ENCODE results near the gene SMIM38. TPM values are rescaled to one million over a fixed set of nuclear protein-coding genes. Genes with fewer than 3 reads are reported as not detected.

The SMIM38 gene
- total RNA-seq, 1 donor = under 0.01 TPM

- Histone ChIP-seq H4K20me1 (ENCODE audit: insufficient read depth, low read length) (no peaks in the 10 kb centered on the region), H3K4me1 (ENCODE audit: insufficient read depth, low read length) (no peaks in the 10 kb centered on the region), H3K27me3 (ENCODE audit: insufficient read depth, low read length) (peaks cover 8% of the 10 kb centered on the region), H3K4me3 (ENCODE audit: insufficient read depth, low read length) (no peak overlapping the region), H3K27ac (ENCODE audit: low read depth, low read length) (no peak overlapping the region), H3K4me2 (ENCODE audit: insufficient read depth, low read length) (no peak overlapping the region), H2AFZ (ENCODE audit: low read length) (no peak overlapping the region), H3K36me3 (ENCODE audit: insufficient read depth, low read length) (no peaks in the 10 kb centered on the region), H3K79me2 (ENCODE audit: insufficient read depth, low read length) (no peaks in the 10 kb centered on the region), H3K9me3 (ENCODE audit: low read depth, low read length) (peaks cover 4% of the 10 kb centered on the region)
- DNase-seq (ENCODE audit: insufficient read length, low spot score, missing footprints) = peak; percentile 71
- TF ChIP-seq CTCF (IDR thresholded peaks at IDR 0.05; ENCODE audit: extremely low read depth, low read depth, low read length) = no peak
Measured at GRCh38 chr11:69190796-69191536, 35.2 kb downstream of the SMIM38 start.

GRCh38 chr11:69192301-69192721, 36.6 kb downstream of the SMIM38 start:
- no peak for TF ChIP-seq CTCF (IDR thresholded peaks at IDR 0.05; ENCODE audit: extremely low read depth, low read depth, low read length)
- Histone ChIP-seq H4K20me1 (ENCODE audit: insufficient read depth, low read length) (no peaks in the 10 kb centered on the region), H3K36me3 (ENCODE audit: insufficient read depth, low read length) (no peaks in the 10 kb centered on the region), H3K4me2 (ENCODE audit: insufficient read depth, low read length) (no peak overlapping the region), H3K27me3 (ENCODE audit: insufficient read depth, low read length) (peaks cover 2% of the 10 kb centered on the region), H2AFZ (ENCODE audit: low read length) (no peak overlapping the region), H3K9me3 (ENCODE audit: low read depth, low read length) (peaks cover 4% of the 10 kb centered on the region), H3K4me1 (ENCODE audit: insufficient read depth, low read length) (no peaks in the 10 kb centered on the region), H3K79me2 (ENCODE audit: insufficient read depth, low read length) (no peaks in the 10 kb centered on the region), H3K27ac (ENCODE audit: low read depth, low read length) (no peak overlapping the region), H3K4me3 (ENCODE audit: insufficient read depth, low read length) (no peak overlapping the region)
- peak; percentile 39 for DNase-seq (ENCODE audit: insufficient read length, low spot score, missing footprints)

GRCh38 chr11:69193151-69193550, 37.4 kb downstream of the SMIM38 start:
- Histone ChIP-seq H3K4me1 (ENCODE audit: insufficient read depth, low read length) (no peaks in the 10 kb centered on the region), H2AFZ (ENCODE audit: low read length) (no peak overlapping the region), H3K27ac (ENCODE audit: low read depth, low read length) (no peak overlapping the region), H3K27me3 (ENCODE audit: insufficient read depth, low read length) (peaks cover 9% of the 10 kb centered on the region), H3K4me2 (ENCODE audit: insufficient read depth, low read length) (no peak overlapping the region), H3K36me3 (ENCODE audit: insufficient read depth, low read length) (no peaks in the 10 kb centered on the region), H3K79me2 (ENCODE audit: insufficient read depth, low read length) (no peaks in the 10 kb centered on the region), H3K9me3 (ENCODE audit: low read depth, low read length) (no peaks in the 10 kb centered on the region), H4K20me1 (ENCODE audit: insufficient read depth, low read length) (no peaks in the 10 kb centered on the region), H3K4me3 (ENCODE audit: insufficient read depth, low read length) (no peak overlapping the region)
- TF ChIP-seq CTCF (IDR thresholded peaks at IDR 0.05; ENCODE audit: extremely low read depth, low read depth, low read length) = no peak
- DNase-seq (ENCODE audit: insufficient read length, low spot score, missing footprints) = peak; percentile 10

GRCh38 chr11:69193629-69194028, 37.9 kb downstream of the SMIM38 start:
- DNase-seq (ENCODE audit: insufficient read length, low spot score, missing footprints) = peak; percentile 18
- Histone ChIP-seq H4K20me1 (ENCODE audit: insufficient read depth, low read length) (no peaks in the 10 kb centered on the region), H3K4me3 (ENCODE audit: insufficient read depth, low read length) (no peak overlapping the region), H3K79me2 (ENCODE audit: insufficient read depth, low read length) (no peaks in the 10 kb centered on the region), H3K4me1 (ENCODE audit: insufficient read depth, low read length) (no peaks in the 10 kb centered on the region), H3K27me3 (ENCODE audit: insufficient read depth, low read length) (peaks cover 13% of the 10 kb centered on the region), H3K36me3 (ENCODE audit: insufficient read depth, low read length) (no peaks in the 10 kb centered on the region), H3K9me3 (ENCODE audit: low read depth, low read length) (no peaks in the 10 kb centered on the region), H3K4me2 (ENCODE audit: insufficient read depth, low read length) (no peak overlapping the region), H2AFZ (ENCODE audit: low read length) (no peak overlapping the region), H3K27ac (ENCODE audit: low read depth, low read length) (no peak overlapping the region)
- TF ChIP-seq CTCF (IDR thresholded peaks at IDR 0.05; ENCODE audit: extremely low read depth, low read depth, low read length) = no peak
